ENCODE data around the gene SLC28A3. TPM values are rescaled to one million over a fixed set of nuclear protein-coding genes. Genes with fewer than 3 reads are reported as not detected.
A peak's percentile ranks its signal among the peaks of the same experiment; 100 is the strongest.

The SLC28A3 gene
- total and polyA plus RNA-seq, 10 of the 15 experiments (the other 5 are each of a cell fraction or from before 2014, with no cell fraction given) = 0.03 to 0.39 (median 0.07) TPM; not detected in 2

- 33% methylated on average over 9 of the region's 9 CpGs for WGBS (ENCODE audit: insufficient coverage, insufficient replicate concordance, low lambda C conversion rate, missing lambda C conversion rate)
- Histone ChIP-seq H3K27ac (ENCODE audit: control insufficient read depth, insufficient read depth) (no peak overlapping the region), H3K4me1 (ENCODE audit: control insufficient read depth, insufficient read depth, low read length) (peaks cover 4% of the 10 kb centered on the region; the same call in 1 of the 2 replicates), H3K79me2 (ENCODE audit: control insufficient read depth, insufficient read depth, low read length) (no peaks in the 10 kb centered on the region), H2AFZ (ENCODE audit: control insufficient read depth, low read depth, low read length) (peak overlapping the region; percentile 79), H3K36me3 (ENCODE audit: control insufficient read depth in 2 of 2, insufficient read depth in 2 of 2, low read length in 1 of 2) (no peaks in the 10 kb centered on the region), H3K9me3 (replicated peaks; ENCODE audit: control insufficient read depth, insufficient read depth, low read length) (no peaks in the 10 kb centered on the region), H3K9ac (ENCODE audit: control insufficient read depth, insufficient read depth, low read length) (no peak overlapping the region), H3K4me2 (ENCODE audit: control insufficient read depth, insufficient read depth) (peak overlapping the region; percentile 73), H4K20me1 (ENCODE audit: control insufficient read depth, insufficient read depth) (no peaks in the 10 kb centered on the region), H3K4me3 (peak overlapping the region; percentile 48), H3K27me3 (replicated peaks in 1 of 2; ENCODE audit: control insufficient read depth in 2 of 2, insufficient read depth in 2 of 2, low read length in 1 of 2) (no peaks in the 10 kb centered on the region)
- TF ChIP-seq PML (IDR thresholded peaks at IDR 0.05; ENCODE audit: low read length) (no peak), MLLT1 (IDR thresholded peaks at IDR 0.05) (peak; percentile 53; the same call in 1 of the 2 replicates), SPI1 (IDR thresholded peaks at IDR 0.05; ENCODE audit: borderline replicate concordance, insufficient read depth, low read depth, low read length) (peak; percentile 48; the same call in 1 of the 2 replicates), POLR2AphosphoS5 (IDR thresholded peaks at IDR 0.05; ENCODE audit: low read length) (no peak), NKRF (conservative IDR thresholded peaks at IDR 0.05) (0 out of 2 replicates have a peak, but pooled peaks have one; percentile 64)
- in situ Hi-C loops (cut with MboI) (loop anchor here (25.0 kb wide), 1 partner anchor 659 kb away; the partner anchor contains the start of gene IDNK), intact Hi-C loops (cut with micrococcal nuclease; ENCODE audit: unreplicated experiment) (no loop called here)
- RAD21 ChIA-PET (ENCODE audit: unreplicated experiment) = interaction anchor here (0.6 to 2.2 kb wide), 3 partner anchors 14 to 291 kb away, joined by 3 to 8 read pairs (median 6); partner anchors contain the start of genes HNRNPK and RMI1
- CTCF ChIA-PET = interaction anchor here (1.8 to 5.5 kb wide), 2 partner anchors 10 to 23 kb away, joined by 5 to 30 read pairs; no protein-coding TSS in a partner anchor
- DNase-seq (ENCODE audit: low read depth, low spot score) = no peak
- SMC1A ChIA-PET (ENCODE audit: uncharacterized antibody, unreplicated experiment) = interaction anchor here (0.6 to 2.1 kb wide), 7 partner anchors 9 to 136 kb away, joined by 3 to 11 read pairs (median 3); no protein-coding TSS in a partner anchor
- POLR2A ChIA-PET = no interaction called here
- BruUV-seq (replicated peaks) = no TSS peak
- no peak for FAIRE-seq
- no peak for ATAC-seq
Measured at GRCh38 chr9:84270847-84271530, 69.6 kb downstream of the SLC28A3 start.

Measured in GM12878 (cell line).